AG08396 (cell line): ENCODE data around the gene OR6F1.
"Not testable (repeated sequence)": the region's sequence is repeated elsewhere in the genome, so short reads cannot be mapped to it uniquely, and the experiment has no call there.

Source experiments
- DNase-seq: peaks from one replicate; pipeline ENCODE4 v3.0.0; 2012; ENCODE audit warnings: low spot score, mixed read lengths

Gene OR6F1

DNA sequence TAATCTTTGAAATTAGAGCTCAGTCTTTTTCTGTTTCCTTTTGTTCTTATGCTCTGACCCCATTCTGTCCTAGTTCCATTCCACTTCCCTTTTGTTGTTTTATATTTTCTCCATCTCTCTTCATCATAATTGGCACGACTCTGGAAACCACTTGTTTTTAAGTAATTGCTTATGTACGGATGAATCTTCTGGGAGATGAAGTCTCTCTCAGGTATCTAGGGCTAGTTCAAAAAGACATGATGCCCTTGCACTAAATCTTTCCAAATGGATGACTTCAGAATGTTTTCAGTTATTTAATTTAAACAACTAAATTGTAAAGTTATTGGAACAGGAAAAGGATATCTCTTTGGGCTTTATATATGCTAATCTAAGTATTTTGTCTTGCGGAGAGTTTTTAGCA is at the start of gene OR6F1:
OR6F1 (minus strand) TSS at position 101 of the 400 bp plus-strand sequence. CDS start 3,891 bp downstream, outside the sequence.
- no peak for DNase-seq

DNA sequence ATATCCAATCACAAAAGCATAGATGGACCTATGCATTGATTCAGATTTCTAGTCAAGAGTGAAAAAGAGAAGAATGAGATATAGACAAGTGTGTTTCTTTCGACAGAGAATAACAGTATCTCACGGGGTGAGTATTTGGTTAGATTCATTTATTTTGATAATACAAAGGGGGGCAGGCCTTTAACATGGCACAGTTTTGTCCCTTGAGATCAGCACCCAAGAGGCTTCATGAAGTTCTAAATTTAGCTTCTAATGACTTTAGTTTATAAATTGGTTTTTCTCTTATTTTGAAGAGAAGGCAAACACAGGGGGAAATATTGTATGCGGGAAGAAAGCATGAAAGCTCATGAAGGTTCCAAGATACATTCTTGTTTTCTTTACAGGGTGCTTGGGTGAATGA is 44.0 kb upstream of the OR6F1 start, which contains the start of gene OR1C1:
OR1C1 (minus strand) TSS at position 101 of the 400 bp plus-strand sequence. CDS start 2,150 bp downstream, outside the sequence.
- no peak for DNase-seq

GRCh38 chr1:247754311-247754710 is 37.9 kb upstream of the OR6F1 start:
- not testable (repeated sequence) for DNase-seq

GRCh38 chr1:247749870-247750269 is 33.4 kb upstream of the OR6F1 start:
- DNase-seq: no peak

GRCh38 chr1:247748041-247748440 is 31.6 kb upstream of the OR6F1 start, which contains the start of gene OR14A2:
OR14A2 (minus strand) TSS chr1:247748141.
- DNase-seq: no peak

DNA sequence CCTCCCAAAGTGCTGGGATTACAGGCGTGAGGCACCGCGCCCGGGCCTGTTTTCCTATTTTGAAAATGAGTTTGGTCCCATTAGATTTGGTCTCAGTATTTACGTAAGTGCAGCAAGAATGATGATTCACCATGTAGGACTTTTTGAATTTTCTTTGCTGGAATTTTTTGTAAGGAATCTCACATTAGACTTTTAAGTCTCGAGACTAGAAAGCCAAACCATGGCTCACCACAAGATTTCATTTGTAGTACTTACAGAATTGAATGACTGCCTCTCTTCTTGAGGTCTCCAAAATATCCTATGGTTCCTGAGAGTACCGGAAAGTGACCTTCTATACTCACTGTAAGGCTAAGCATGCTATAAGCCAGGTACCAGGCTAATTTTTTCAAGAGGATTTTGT is 31.2 kb upstream of the OR6F1 start:
- no peak for DNase-seq

- DNase-seq: no peak
These were observed 30.0 kb upstream of the OR6F1 start for GRCh38 chr1:247746391-247746935.

DNA sequence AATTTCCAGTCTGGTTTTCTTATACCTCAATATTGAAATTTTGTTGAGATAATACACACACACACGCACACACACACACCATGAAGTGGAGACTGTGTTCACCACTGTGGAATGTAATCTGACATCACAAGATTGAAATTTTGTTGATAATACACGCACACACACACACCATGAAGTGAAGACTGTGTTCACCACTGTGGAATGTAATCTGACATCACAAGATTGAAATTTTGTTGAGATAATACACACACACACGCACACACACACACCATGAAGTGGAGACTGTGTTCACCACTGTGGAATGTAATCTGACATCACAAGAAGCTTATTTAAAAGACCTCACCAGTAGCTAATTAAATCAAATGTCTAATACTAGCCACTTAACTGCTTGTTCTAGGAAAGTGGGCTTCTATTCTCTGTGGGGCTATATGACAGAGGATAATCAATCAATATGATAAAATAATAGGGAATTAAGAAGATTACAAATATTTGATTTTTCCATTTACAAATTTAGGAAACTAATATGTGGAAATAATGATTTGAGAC is 25.8 kb upstream of the OR6F1 start:
- DNase-seq: not testable (repeated sequence)

- DNase-seq: no peak
These were observed 25.3 kb upstream of the OR6F1 start for GRCh38 chr1:247741756-247742155.

DNA sequence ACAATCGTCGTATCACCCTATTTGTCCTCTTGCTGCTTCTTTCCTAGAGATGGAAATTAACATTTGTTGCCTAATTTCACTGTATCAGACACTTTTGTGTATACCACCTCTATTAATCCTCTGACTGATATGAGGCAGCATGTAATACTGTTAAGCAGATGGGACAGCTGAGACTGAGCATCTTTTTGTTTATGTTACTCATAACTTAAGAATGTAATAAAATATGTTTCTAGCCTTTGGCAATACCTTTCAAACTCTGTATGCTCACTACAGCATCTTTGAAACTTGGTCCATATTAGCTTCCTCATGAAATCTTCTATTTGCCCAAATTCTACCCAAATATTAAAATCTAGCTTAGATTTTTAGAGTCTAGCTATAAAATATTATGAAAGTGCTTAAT is 24.3 kb upstream of the OR6F1 start:
- no peak for DNase-seq

DNA sequence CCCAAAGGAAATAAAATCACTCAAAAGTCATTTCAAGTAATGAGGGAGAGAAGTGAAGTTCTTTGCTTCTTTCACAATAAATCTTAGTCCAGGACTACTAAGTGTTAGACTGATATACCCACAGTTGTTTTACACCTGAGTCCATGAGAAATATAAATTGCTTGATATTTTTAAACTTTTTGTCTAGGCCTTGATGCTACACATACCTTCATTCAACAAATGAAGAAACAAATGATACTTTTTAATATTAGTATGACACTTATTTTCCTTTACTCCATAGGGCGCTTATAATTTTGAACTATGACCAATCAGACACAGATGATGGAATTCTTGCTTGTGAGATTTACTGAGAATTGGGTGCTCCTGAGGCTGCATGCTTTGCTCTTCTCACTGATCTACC is 21.9 kb upstream of the OR6F1 start, which contains the start of gene OR14K1:
OR14K1 (plus strand) TSS at position 301 of the 400 bp plus-strand sequence; CDS start at position 301, 0 bp downstream.
- no peak for DNase-seq

GRCh38 chr1:247721222-247721621 is 4.8 kb upstream of the OR6F1 start:
- no peak for DNase-seq

DNA sequence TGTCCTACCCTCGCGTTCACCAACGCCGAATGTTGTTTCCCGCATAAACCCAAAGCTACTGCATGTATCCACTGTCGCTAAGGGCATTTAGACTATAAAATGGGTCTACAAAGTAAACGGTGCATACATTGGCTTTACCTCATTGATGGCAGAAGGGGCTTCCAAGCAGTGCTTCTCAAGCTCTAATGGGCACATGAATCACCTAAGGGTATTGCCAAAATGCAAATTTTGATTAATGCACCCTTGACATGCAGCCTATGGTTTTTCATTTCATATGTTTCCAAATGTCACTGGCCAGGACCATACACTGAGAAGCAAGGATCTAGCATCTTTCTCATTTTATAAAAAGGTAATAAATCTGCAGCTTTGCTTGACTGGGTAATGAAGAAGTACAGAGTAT is 2.7 kb downstream of the OR6F1 start:
- DNase-seq: no peak

- not testable (repeated sequence) for DNase-seq
These were observed 5.8 kb downstream of the OR6F1 start for GRCh38 chr1:247710681-247711080.

- no peak for DNase-seq
These were observed 15.1 kb downstream of the OR6F1 start for GRCh38 chr1:247701338-247701737.

GRCh38 chr1:247681288-247681897 is 35.1 kb downstream of the OR6F1 start:
- DNase-seq: peak; percentile 20

DNA sequence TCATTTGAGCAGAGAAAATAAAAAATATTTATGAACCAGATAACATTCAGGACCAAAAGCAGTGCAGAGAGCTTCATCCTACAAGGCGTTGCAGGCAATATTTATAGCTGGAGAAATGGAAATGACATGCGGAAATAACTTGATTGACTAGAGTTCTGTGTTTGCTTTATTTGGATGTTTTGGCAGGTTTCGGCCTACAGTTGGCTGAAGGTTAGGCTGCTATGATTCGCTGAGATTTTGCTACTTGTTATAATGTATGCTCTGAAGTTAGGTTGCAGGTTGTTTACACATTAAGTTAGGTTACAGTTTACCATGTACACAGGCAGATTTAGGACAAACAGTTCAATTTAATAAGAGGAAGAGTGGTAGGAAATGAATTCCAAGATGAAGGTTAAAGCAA is 36.3 kb downstream of the OR6F1 start:
- no peak for DNase-seq

GRCh38 chr1:247679639-247680038 is 36.8 kb downstream of the OR6F1 start, which contains the start of gene OR13G1:
OR13G1 (minus strand) TSS chr1:247679739; CDS start chr1:247673041, 6,698 bp downstream.
- DNase-seq: no peak

- DNase-seq: no peak
These were observed 47.2 kb downstream of the OR6F1 start for GRCh38 chr1:247669225-247669624.
